Ovary (tissue), 3 donors: ENCODE results near the gene UNCX.

Experiments used
- EP300 ChIP-seq: sonication (generic); formaldehyde crosslinking; IDR thresholded peaks from one replicate; pipeline ENCODE4 v1.6.1; 2017; ENCODE audit warnings: antibody characterized with exemption
- POLR2A ChIP-seq: fragments of 450-650 bp; IDR thresholded peaks from one replicate; pipeline ENCODE4 v1.6.1; 2017; ENCODE audit warnings: antibody characterized with exemption, mild to moderate bottlenecking, moderate library complexity
- TF ChIP-seq, protein P1 (sequence below), 3 donors: fragments of 450-650 bp in 2 of 3; fragments of 200-600 bp in 1 of 3; IDR thresholded peaks; one replicate each; pipeline versions ENCODE4 v1.5.1 to v1.8.0; 2016 to 2022; ENCODE audit warnings: antibody characterized with exemption in 3 of 3, mild to moderate bottlenecking in 1 of 3
- donor health status: DM: no; HTN: no; CAD: no.

DNA sequence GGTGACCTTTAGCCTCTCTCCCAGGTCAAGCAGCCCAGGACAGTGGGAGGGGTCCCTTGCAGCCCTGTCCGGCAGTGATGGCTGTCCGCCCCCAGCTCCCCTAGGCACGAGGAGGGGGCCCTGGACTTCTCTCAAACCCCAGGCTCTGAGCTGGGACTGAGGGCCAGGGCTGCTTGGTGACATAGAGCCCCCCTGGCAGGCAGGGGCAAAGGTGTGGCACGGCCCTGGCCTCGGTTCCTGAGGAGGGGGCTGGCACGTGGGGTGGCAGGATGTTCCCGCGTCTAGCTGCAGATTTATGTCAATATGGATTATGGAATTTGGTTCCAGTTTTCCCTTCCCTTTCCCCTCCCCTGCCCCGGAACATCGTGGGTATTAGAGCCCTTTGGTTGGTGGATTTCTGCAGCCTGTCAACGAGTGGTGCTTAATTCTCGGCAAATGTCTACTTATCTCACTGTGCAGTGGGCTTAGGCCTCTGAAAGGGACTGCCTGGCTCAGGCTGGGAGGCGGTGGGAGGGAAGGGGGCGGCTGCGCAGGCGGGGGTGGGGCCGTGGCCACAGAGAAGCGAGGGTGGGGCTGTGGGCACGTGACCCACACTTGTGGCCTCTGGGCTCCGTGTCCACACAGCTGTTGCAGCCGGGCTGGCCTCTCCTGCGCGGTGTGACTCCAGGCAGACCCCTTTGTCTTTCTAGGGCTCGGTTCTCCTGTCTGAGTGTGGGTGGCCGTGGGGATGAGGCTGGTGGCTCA is 19.3 kb downstream of the UNCX start:
- TF ChIP-seq, protein P1, sequence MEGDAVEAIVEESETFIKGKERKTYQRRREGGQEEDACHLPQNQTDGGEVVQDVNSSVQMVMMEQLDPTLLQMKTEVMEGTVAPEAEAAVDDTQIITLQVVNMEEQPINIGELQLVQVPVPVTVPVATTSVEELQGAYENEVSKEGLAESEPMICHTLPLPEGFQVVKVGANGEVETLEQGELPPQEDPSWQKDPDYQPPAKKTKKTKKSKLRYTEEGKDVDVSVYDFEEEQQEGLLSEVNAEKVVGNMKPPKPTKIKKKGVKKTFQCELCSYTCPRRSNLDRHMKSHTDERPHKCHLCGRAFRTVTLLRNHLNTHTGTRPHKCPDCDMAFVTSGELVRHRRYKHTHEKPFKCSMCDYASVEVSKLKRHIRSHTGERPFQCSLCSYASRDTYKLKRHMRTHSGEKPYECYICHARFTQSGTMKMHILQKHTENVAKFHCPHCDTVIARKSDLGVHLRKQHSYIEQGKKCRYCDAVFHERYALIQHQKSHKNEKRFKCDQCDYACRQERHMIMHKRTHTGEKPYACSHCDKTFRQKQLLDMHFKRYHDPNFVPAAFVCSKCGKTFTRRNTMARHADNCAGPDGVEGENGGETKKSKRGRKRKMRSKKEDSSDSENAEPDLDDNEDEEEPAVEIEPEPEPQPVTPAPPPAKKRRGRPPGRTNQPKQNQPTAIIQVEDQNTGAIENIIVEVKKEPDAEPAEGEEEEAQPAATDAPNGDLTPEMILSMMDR (IDR thresholded peaks at IDR 0.05) = no peak
- TF ChIP-seq POLR2A (no peak), EP300 (no peak)
